Lower lobe of right lung (tissue), 2 donors: ENCODE results near the gene TSC2. TPM values are rescaled to one million over a fixed set of nuclear protein-coding genes. Genes with fewer than 3 reads are reported as not detected.

Experiments used
- ATAC-seq, 2 donors: fragments of 200-7000 bp; cut with Tn5 transposase; one replicate each; pipeline ENCODE4 v1.9.1; 2020 to 2022; ENCODE audit warnings: mild to moderate bottlenecking in 2 of 2, moderate library complexity in 2 of 2
- DNase-seq: peaks from one replicate; pipeline ENCODE4 v3.0.0-alpha.2; 2020
- H3K27ac ChIP-seq: fragments of 200-600 bp; one replicate; pipeline ENCODE4 v1.8.0; 2022
- H3K27me3 ChIP-seq: fragments of 200-600 bp; one replicate; pipeline ENCODE4 v1.8.0; 2022; ENCODE audit warnings: low read depth
- H3K36me3 ChIP-seq: fragments of 200-600 bp; one replicate; pipeline ENCODE4 v1.8.0; 2022; ENCODE audit warnings: mild to moderate bottlenecking
- H3K4me1 ChIP-seq: fragments of 200-600 bp; one replicate; pipeline ENCODE4 v1.8.0; 2022
- H3K4me3 ChIP-seq: fragments of 200-600 bp; one replicate; pipeline ENCODE4 v1.8.0; 2022; ENCODE audit warnings: mild to moderate bottlenecking
- H3K9me3 ChIP-seq: fragments of 200-600 bp; one replicate; pipeline ENCODE4 v1.8.0; 2022
- CTCF ChIP-seq: fragments of 200-600 bp; IDR thresholded peaks from one replicate; pipeline ENCODE4 v1.8.0; 2022; ENCODE audit warnings: antibody characterized with exemption, mild to moderate bottlenecking
- intact Hi-C: fragments of 100-400 bp; cut with DNase I; formaldehyde crosslinking; loops from one replicate; pipeline ENCODE4 v1.11.0; 2022
- total RNA-seq: library from RNA; stranded (reverse); fragmentation: NEBNext Ultra II Directional; extraction: Animal tissue kit (Norgen Biotek cat#: 25700); gene quantifications from one replicate; pipeline ENCODE4 v1.2.1, GENCODE V29; 2021
- donor health status: DM: no; HTN: yes; CAD: no; lungs with severe emphysema.

TSC2 gene
- total RNA-seq, 1 donor from 2014 or later: 123 TPM

GRCh38 chr16:2042171-2042985 lies 5.4 kb upstream of the TSC2 start:
- Histone ChIP-seq H3K36me3 (peaks cover 14% of the 10 kb centered on the region), H3K27ac (peak overlapping the region; percentile 92), H3K9me3 (no peaks in the 10 kb centered on the region), H3K27me3 (no peaks in the 10 kb centered on the region), H3K4me3 (peak overlapping the region; percentile 30), H3K4me1 (peaks cover 96% of the 10 kb centered on the region)
- DNase-seq (peak; percentile 90), ATAC-seq (peak; percentile 80 to 87)
- no peak for TF ChIP-seq CTCF
- intact Hi-C loops: no loop called here

- Histone ChIP-seq H3K4me3 (peak overlapping the region; percentile 39), H3K9me3 (no peaks in the 10 kb centered on the region), H3K27ac (peak overlapping the region; percentile 80), H3K36me3 (peaks cover 7% of the 10 kb centered on the region), H3K27me3 (no peaks in the 10 kb centered on the region), H3K4me1 (peaks cover 89% of the 10 kb centered on the region)
- no peak for TF ChIP-seq CTCF
- intact Hi-C loops: no loop called here
- ATAC-seq: peak; percentile 1 to 19
- no peak for DNase-seq
Measured at GRCh38 chr16:2042986-2043666, 4.7 kb upstream of the TSC2 start.

- peak overlapping the region; percentile 39 for H3K4me3 ChIP-seq
- peak; percentile 11 to 24 for ATAC-seq
- no peaks in the 10 kb centered on the region for H3K9me3 ChIP-seq
- no peaks in the 10 kb centered on the region for H3K27me3 ChIP-seq
- TF ChIP-seq CTCF: no peak
- peak; percentile 84 for DNase-seq
- H3K27ac ChIP-seq: peak overlapping the region; percentile 80
- peaks cover 90% of the 10 kb centered on the region for H3K4me1 ChIP-seq
- intact Hi-C loops: no loop called here
- H3K36me3 ChIP-seq: no peaks in the 10 kb centered on the region
Measured at GRCh38 chr16:2043667-2044451, 3.9 kb upstream of the TSC2 start.

GRCh38 chr16:2044541-2044940 lies 3.2 kb upstream of the TSC2 start:
- intact Hi-C loops: no loop called here
- DNase-seq (no peak), ATAC-seq (no peak)
- Histone ChIP-seq H3K9me3 (no peaks in the 10 kb centered on the region), H3K4me1 (peaks cover 87% of the 10 kb centered on the region), H3K27me3 (no peaks in the 10 kb centered on the region), H3K27ac (peak overlapping the region; percentile 80), H3K4me3 (no peak overlapping the region), H3K36me3 (no peaks in the 10 kb centered on the region)
- no peak for TF ChIP-seq CTCF
